ENCODE measurements around the gene IGFBP1.

The IGFBP1 gene

GRCh38 chr7:45923818-45924217 lies 35.5 kb downstream of the IGFBP1 start:
- TF ChIP-seq CTCF (IDR thresholded peaks at IDR 0.05; ENCODE audit: insufficient read depth, low read length, missing control alignments): no peak
- DNase-seq (ENCODE audit: low read depth, low spot score): no peak
- no peak overlapping the region for H3K4me3 ChIP-seq (ENCODE audit: low read depth, low read length)
- ChIA-PET CTCF (interaction anchor here (0.6 to 12.5 kb wide), 77 partner anchors 9 to 1266 kb away, joined by 3 to 320 read pairs (median 6); no protein-coding TSS in a partner anchor), POLR2A (no interaction called here)

DNA sequence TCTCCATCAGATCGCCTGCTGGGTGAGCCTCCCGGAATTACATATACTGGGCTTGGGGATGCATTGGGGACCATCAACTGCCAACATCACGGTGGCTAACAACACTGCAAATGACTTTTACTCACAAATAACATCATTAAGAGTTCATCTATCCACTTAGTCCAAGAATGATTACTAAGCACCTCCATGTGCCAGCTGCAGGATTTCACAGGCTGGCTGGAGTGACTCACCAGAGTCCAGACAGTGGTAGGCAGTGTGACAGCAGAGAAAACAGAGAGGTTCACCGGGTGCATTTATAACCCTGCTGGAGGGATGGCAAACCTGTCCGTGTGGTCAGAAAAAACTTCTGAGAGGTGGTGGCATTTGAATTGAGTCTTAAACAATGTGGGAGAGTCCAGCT lies 36.0 kb downstream of the IGFBP1 start:
- no peak overlapping the region for H3K4me3 ChIP-seq (ENCODE audit: low read depth, low read length)
- no peak for TF ChIP-seq CTCF (IDR thresholded peaks at IDR 0.05; ENCODE audit: insufficient read depth, low read length, missing control alignments)
- no peak for DNase-seq (ENCODE audit: low read depth, low spot score)
- POLR2A ChIA-PET: no interaction called here
- CTCF ChIA-PET: interaction anchor here (0.8 to 12.5 kb wide), 28 partner anchors 8 to 1251 kb away, joined by 3 to 320 read pairs (median 10); no protein-coding TSS in a partner anchor

GRCh38 chr7:45927721-45928120 lies 39.4 kb downstream of the IGFBP1 start:
- TF ChIP-seq CTCF (IDR thresholded peaks at IDR 0.05; ENCODE audit: insufficient read depth, low read length, missing control alignments): no peak
- DNase-seq (ENCODE audit: low read depth, low spot score): no peak
- CTCF ChIA-PET: no interaction called here

DNA sequence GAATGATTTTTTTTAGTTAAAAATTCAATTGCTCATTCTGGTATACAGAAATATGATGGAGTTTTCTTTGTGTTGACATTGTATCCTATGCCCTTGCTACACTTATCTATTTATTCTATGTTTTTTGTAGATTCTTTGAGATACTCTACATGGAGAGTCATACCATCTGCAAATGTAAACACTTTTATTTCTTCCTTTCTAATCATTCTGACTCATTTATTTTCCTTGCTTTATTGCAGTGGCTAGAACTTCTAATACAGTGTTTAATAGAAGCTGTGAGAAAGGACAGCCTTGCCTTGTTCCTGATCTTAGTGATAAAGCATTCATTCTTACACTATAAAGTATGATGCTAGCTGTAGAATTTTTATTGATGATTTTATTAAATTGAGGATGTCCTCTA lies 42.7 kb downstream of the IGFBP1 start:
- POLR2A ChIA-PET: no interaction called here
- H3K4me3 ChIP-seq (ENCODE audit: low read depth, low read length): no peak overlapping the region
- CTCF ChIA-PET: interaction anchor here (1.4 kb wide), 1 partner anchor 8 kb away, joined by 5 read pairs; no protein-coding TSS in a partner anchor
- no peak for DNase-seq (ENCODE audit: low read depth, low spot score)
- no peak for TF ChIP-seq CTCF (IDR thresholded peaks at IDR 0.05; ENCODE audit: insufficient read depth, low read length, missing control alignments)

More at GRCh38 chr7:45927721-45928120, 39.4 kb downstream of the IGFBP1 start:
- POLR2A ChIA-PET: no interaction called here
- no peak overlapping the region for H3K4me3 ChIP-seq (ENCODE audit: low read depth, low read length)

- ChIA-PET CTCF (interaction anchor here (1.3 to 2.3 kb wide), 5 partner anchors 11 to 335 kb away, joined by 3 to 10 read pairs (median 3); no protein-coding TSS in a partner anchor), POLR2A (no interaction called here)
- no peak for TF ChIP-seq CTCF (IDR thresholded peaks at IDR 0.05; ENCODE audit: insufficient read depth, low read length, missing control alignments)
- H3K4me3 ChIP-seq (ENCODE audit: low read depth, low read length): no peak overlapping the region
- DNase-seq (ENCODE audit: low read depth, low spot score): no peak
Measured at GRCh38 chr7:45937301-45937700, 49.0 kb downstream of the IGFBP1 start.

GRCh38 chr7:45937862-45938261 lies 49.6 kb downstream of the IGFBP1 start:
- DNase-seq (ENCODE audit: low read depth, low spot score): no peak
- no peak for TF ChIP-seq CTCF (IDR thresholded peaks at IDR 0.05; ENCODE audit: insufficient read depth, low read length, missing control alignments)
- ChIA-PET POLR2A (no interaction called here), CTCF (interaction anchor here (1.3 to 2.3 kb wide), 5 partner anchors 11 to 334 kb away, joined by 3 to 10 read pairs (median 3); no protein-coding TSS in a partner anchor)
- H3K4me3 ChIP-seq (ENCODE audit: low read depth, low read length): no peak overlapping the region

Data from AG04449 (cell line).